PC-3 (cell line): ENCODE data around the gene SLC4A9. TPM values are rescaled to one million over a fixed set of nuclear protein-coding genes. Genes with fewer than 3 reads are reported as not detected.

ENCODE experiments used
- ATAC-seq: fragments of 200-7000 bp; cut with Tn5 transposase; 2 replicates; pipeline ENCODE4 v1.9.1; 2020; ENCODE audit warnings: mild to moderate bottlenecking, moderate library complexity
- BruUV-seq: library from RNA; stranded (reverse); fragments of 400-500 nt; replicated peaks from 2 replicates; lab custom pipeline; 2021; lab: Mats Ljungman, UMichigan
- CTCF ChIA-PET: fragments of 300-600 bp; sonication (Branson Sonifier 250); formaldehyde crosslinking; loops from one replicate; lab custom pipeline; 2022; ENCODE audit warnings: antibody characterized with exemption; lab: Charles Lee
- POLR2A ChIA-PET: fragments of 300-600 bp; sonication (Branson Sonifier 250); formaldehyde crosslinking; loops from one replicate; lab custom pipeline; 2022; ENCODE audit warnings: antibody characterized with exemption; ENCODE audit not compliant: unreplicated experiment; lab: Charles Lee
- DNase-seq: peaks from one replicate; pipeline ENCODE4 v3.0.0-alpha.2; 2015
- H2AFZ ChIP-seq: fragments of 300-600 bp; sonication (generic); 2 replicates; pipeline ENCODE4 v1.6.0; 2016; ENCODE audit warnings: antibody characterized with exemption, low read length
- H3F3A ChIP-seq: fragments of 300-600 bp; sonication (generic); one replicate; pipeline ENCODE4 v1.6.0; 2017; ENCODE audit warnings: antibody characterized with exemption, low read length, control low read depth, mild to moderate bottlenecking; ENCODE audit not compliant: unreplicated experiment
- H3K27ac ChIP-seq: fragments of 300-600 bp; sonication (generic); 2 replicates; pipeline ENCODE4 v1.5.1; 2016; ENCODE audit warnings: mild to moderate bottlenecking, low read length
- H3K27me3 ChIP-seq: fragments of 300-600 bp; sonication (generic); 2 replicates; pipeline ENCODE4 v1.6.1; 2016; ENCODE audit warnings: low read length, mixed read lengths
- H3K36me3 ChIP-seq: fragments of 300-600 bp; sonication (generic); 2 replicates; pipeline ENCODE4 v1.6.1; 2016; ENCODE audit warnings: low read depth, mixed run types, low read length, mixed read lengths
- H3K4me1 ChIP-seq: fragments of 300-600 bp; sonication (generic); 2 replicates; pipeline ENCODE4 v1.5.1; 2016; ENCODE audit warnings: low read length; ENCODE audit not compliant: insufficient read depth
- H3K4me2 ChIP-seq: fragments of 300-600 bp; sonication (generic); 2 replicates; pipeline ENCODE4 v1.6.0; 2016; ENCODE audit warnings: low read length
- H3K4me3 ChIP-seq: fragments of 300-600 bp; sonication (generic); 2 replicates; pipeline ENCODE4 v1.5.1; 2016; ENCODE audit warnings: mild to moderate bottlenecking, low read length, mixed read lengths
- H3K79me2 ChIP-seq: fragments of 300-600 bp; sonication (generic); 2 replicates; pipeline ENCODE4 v1.6.1; 2017; ENCODE audit warnings: low read length, mixed read lengths
- H3K9ac ChIP-seq: fragments of 300-600 bp; sonication (generic); 2 replicates; pipeline ENCODE4 v1.6.0; 2016; ENCODE audit warnings: mild to moderate bottlenecking, low read length
- H3K9me2 ChIP-seq: fragments of 300-600 bp; sonication (generic); replicated peaks from 2 replicates; pipeline ENCODE4 v1.6.1; 2016; ENCODE audit warnings: mixed run types, low read length, mixed read lengths
- H3K9me3 ChIP-seq: fragments of 300-600 bp; sonication (generic); 2 replicates; pipeline ENCODE4 v1.6.1; 2016; ENCODE audit warnings: low read length, mixed read lengths
- H4K20me1 ChIP-seq: fragments of 300-600 bp; sonication (generic); 2 replicates; pipeline ENCODE4 v1.6.1; 2016; ENCODE audit warnings: low read length, mixed read lengths
- CTCF ChIP-seq: fragments of 300-600 bp; sonication (generic); conservative IDR thresholded peaks from 2 replicates; pipeline ENCODE4 v1.5.1; 2017; ENCODE audit warnings: antibody characterized with exemption, low read depth, mild to moderate bottlenecking, low read length
- EZH2 ChIP-seq: fragments of 300-600 bp; sonication (generic); IDR thresholded peaks from one replicate; pipeline ENCODE4 v1.6.1; 2017; ENCODE audit warnings: antibody characterized with exemption, mild to moderate bottlenecking, low read length; ENCODE audit not compliant: unreplicated experiment
- EZH2phosphoT487 ChIP-seq: fragments of 300-600 bp; sonication (generic); IDR thresholded peaks from 2 replicates; pipeline ENCODE4 v1.6.1; 2018; ENCODE audit warnings: mild to moderate bottlenecking, antibody characterized with exemption, low read length, borderline replicate concordance
- intact Hi-C: fragments of 100-400 bp; cut with micrococcal nuclease; formaldehyde crosslinking; loops from 2 replicates; pipeline ENCODE4 v1.9.0; 2023
- total RNA-seq: library from RNA; depleted of rRNA; stranded (reverse); fragments of >200 nt; gene quantifications from 2 replicates; pipeline ENCODE4 v1.2.3, GENCODE V29; 2014

The SLC4A9 gene
- total RNA-seq, 1 experiment from 2014 or later: 0.29 TPM

GRCh38 chr5:140371356-140372151 lies 11.6 kb downstream of the SLC4A9 start:
- Histone ChIP-seq H3K9me2 (no peaks in the 10 kb centered on the region), H3K27ac (no peak overlapping the region), H4K20me1 (no peaks in the 10 kb centered on the region), H2AFZ (no peak overlapping the region), H3K9ac (no peak overlapping the region), H3K4me2 (no peak overlapping the region), H3K9me3 (no peaks in the 10 kb centered on the region), H3K79me2 (no peaks in the 10 kb centered on the region), H3F3A (no peaks in the 10 kb centered on the region), H3K4me3 (no peak overlapping the region), H3K36me3 (no peaks in the 10 kb centered on the region), H3K4me1 (peaks cover 5% of the 10 kb centered on the region; the same call in 1 of the 2 replicates), H3K27me3 (no peaks in the 10 kb centered on the region)
- BruUV-seq: no TSS peak
- DNase-seq (no peak), ATAC-seq (no peak)
- ChIA-PET CTCF (interaction anchor here (0.6 to 1.3 kb wide), 2 partner anchors 8 to 59 kb away, joined by 5 to 10 read pairs; no protein-coding TSS in a partner anchor), POLR2A (no interaction called here)
- intact Hi-C loops: loop anchor here (5.0 kb wide), 1 partner anchor 76 kb away; no protein-coding TSS in a partner anchor
- TF ChIP-seq EZH2: no peak
- no peak for TF ChIP-seq CTCF

DNA sequence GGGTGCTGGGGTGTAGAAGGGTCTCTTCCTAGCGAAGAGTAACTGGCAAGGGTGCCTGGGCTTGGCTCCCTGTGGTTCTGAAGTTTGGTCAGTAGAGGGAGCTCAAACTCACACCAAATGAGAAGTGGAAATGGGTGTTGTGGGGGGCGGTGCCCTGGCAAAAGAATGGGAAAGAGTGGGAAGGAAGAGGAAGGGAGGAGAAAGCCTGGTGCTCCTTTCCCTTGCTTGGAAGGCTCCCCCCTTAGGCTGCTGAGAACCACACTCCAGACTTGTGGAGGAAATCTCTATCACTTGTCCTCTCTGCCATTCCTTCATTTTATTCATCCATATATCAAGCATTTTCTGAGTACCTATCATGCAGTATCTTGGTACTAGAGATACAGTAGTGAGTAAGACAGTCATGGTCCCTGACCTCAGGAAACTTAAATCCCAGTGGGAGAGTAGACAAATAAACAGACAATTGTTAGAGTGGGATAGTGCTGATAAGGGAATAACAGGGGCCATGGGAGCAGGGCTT lies 13.0 kb downstream of the SLC4A9 start:
- POLR2A ChIA-PET: no interaction called here
- BruUV-seq: no TSS peak
- DNase-seq: peak; percentile 88

More for the DNA sequence above, 13.0 kb downstream of the SLC4A9 start:
- no peaks in the 10 kb centered on the region for H3F3A ChIP-seq
- no peak overlapping the region for H3K4me3 ChIP-seq
- no peaks in the 10 kb centered on the region for H3K9me3 ChIP-seq
- no peaks in the 10 kb centered on the region for H4K20me1 ChIP-seq
- H3K4me1 ChIP-seq: peaks cover 5% of the 10 kb centered on the region; the same call in 1 of the 2 replicates
- peak; percentile 81 for ATAC-seq
- no peaks in the 10 kb centered on the region for H3K9me2 ChIP-seq
- intact Hi-C loops: loop anchor here (1.0 to 5.0 kb wide), 2 partner anchors 28 to 74 kb away; partner anchors contain the start of gene ANKHD1
- H3K27me3 ChIP-seq: no peaks in the 10 kb centered on the region
- TF ChIP-seq EZH2phosphoT487 (no peak), EZH2 (no peak), CTCF (peak; percentile 83)
- no peaks in the 10 kb centered on the region for H3K36me3 ChIP-seq
- no peak overlapping the region for H3K4me2 ChIP-seq
- H3K9ac ChIP-seq: no peak overlapping the region
- no peak overlapping the region for H3K27ac ChIP-seq
- H2AFZ ChIP-seq: peak overlapping the region; percentile 30; the same call in 1 of the 2 replicates
- no peaks in the 10 kb centered on the region for H3K79me2 ChIP-seq
- CTCF ChIA-PET: interaction anchor here (0.6 to 1.3 kb wide), 4 partner anchors 10 to 31 kb away, joined by 3 to 5 read pairs (median 4); no protein-coding TSS in a partner anchor
